CD4-positive, alpha-beta T cell treated with Interleukin-2 at 100 ng/mL for 4 hours (primary cell): ENCODE results near the gene SMARCC1.

Source experiments
- DNase-seq: peaks from one replicate; pipeline ENCODE4 v3.0.0-alpha.2; 2020; ENCODE audit warnings: low spot score

SMARCC1 gene

GRCh38 chr3:47701388-47701787, 80.3 kb downstream of the SMARCC1 start:
- DNase-seq = no peak

GRCh38 chr3:47692158-47692557, 89.5 kb downstream of the SMARCC1 start:
- DNase-seq = no peak

GRCh38 chr3:47688488-47688887, 93.2 kb downstream of the SMARCC1 start:
- DNase-seq = no peak

- DNase-seq = no peak
These were observed 96.7 kb downstream of the SMARCC1 start for GRCh38 chr3:47685037-47685436.

- no peak for DNase-seq
These were observed 100.7 kb downstream of the SMARCC1 start for GRCh38 chr3:47681016-47681415.

GRCh38 chr3:47678446-47679338, 103.0 kb downstream of the SMARCC1 start:
- no peak for DNase-seq

- DNase-seq = no peak
These were observed 112.5 kb downstream of the SMARCC1 start for GRCh38 chr3:47669026-47669749.

- DNase-seq = no peak
These were observed 115.6 kb downstream of the SMARCC1 start for GRCh38 chr3:47666118-47666517.

GRCh38 chr3:47664519-47664918, 117.2 kb downstream of the SMARCC1 start:
- DNase-seq = no peak

GRCh38 chr3:47663630-47664240, 118.0 kb downstream of the SMARCC1 start:
- DNase-seq = no peak

GRCh38 chr3:47661121-47661752, 120.5 kb downstream of the SMARCC1 start:
- no peak for DNase-seq

- no peak for DNase-seq
These were observed 123.2 kb downstream of the SMARCC1 start for GRCh38 chr3:47658444-47658843.

- no peak for DNase-seq
These were observed 129.6 kb downstream of the SMARCC1 start for GRCh38 chr3:47652142-47652541.

GRCh38 chr3:47650294-47650693, 131.4 kb downstream of the SMARCC1 start:
- no peak for DNase-seq

- DNase-seq = no peak
These were observed 134.1 kb downstream of the SMARCC1 start for GRCh38 chr3:47647550-47647949.

- no peak for DNase-seq
These were observed 135.3 kb downstream of the SMARCC1 start for GRCh38 chr3:47646362-47646761.

GRCh38 chr3:47645551-47645950, 136.1 kb downstream of the SMARCC1 start:
- DNase-seq = no peak

- no peak for DNase-seq
These were observed 138.6 kb downstream of the SMARCC1 start for GRCh38 chr3:47643092-47643491.

GRCh38 chr3:47641739-47642138, 140.0 kb downstream of the SMARCC1 start:
- DNase-seq = no peak

GRCh38 chr3:47636921-47637320, 144.8 kb downstream of the SMARCC1 start:
- DNase-seq = no peak

GRCh38 chr3:47636225-47636624, 145.5 kb downstream of the SMARCC1 start:
- no peak for DNase-seq

GRCh38 chr3:47635536-47635935, 146.2 kb downstream of the SMARCC1 start:
- no peak for DNase-seq
